ENCODE measurements around the gene HELZ. TPM values are rescaled to one million over a fixed set of nuclear protein-coding genes. Genes with fewer than 3 reads are reported as not detected.

HELZ gene
- total and polyA plus RNA-seq, 2 experiments from 2014 or later: 23.9 to 25.4 TPM

GRCh38 chr17:67058036-67058435 is 187.0 kb downstream of the HELZ start:
- no peaks in the 10 kb centered on the region for H3K27me3 ChIP-seq (replicated peaks; ENCODE audit: insufficient read depth)
- WGBS, 2 experiments (ENCODE audit: low coverage in 1 of 2, low lambda C conversion rate in 2 of 2, missing lambda C conversion rate in 2 of 2): 84 to 86% methylated on average over 8 of the region's 8 CpGs
- no peaks in the 10 kb centered on the region for H3K36me3 ChIP-seq (ENCODE audit: low read depth)
- H3K9me3 ChIP-seq (ENCODE audit: low read depth): no peaks in the 10 kb centered on the region
- TF ChIP-seq EZH2phosphoT487 (IDR thresholded peaks at IDR 0.05; ENCODE audit: insufficient read depth, low read depth) (no peak), EZH2 (IDR thresholded peaks at IDR 0.05; ENCODE audit: insufficient read depth, poor library complexity, severe bottlenecking) (no peak)
- no peaks in the 10 kb centered on the region for H3K79me2 ChIP-seq (ENCODE audit: insufficient read depth)
- in situ Hi-C loops (cut with MboI): no loop called here
- H2AFZ ChIP-seq: no peak overlapping the region
- no peaks in the 10 kb centered on the region for H3K9me2 ChIP-seq (ENCODE audit: insufficient read depth)
- no peaks in the 10 kb centered on the region for H3K4me1 ChIP-seq (ENCODE audit: insufficient read depth)
- no peak overlapping the region for H3K9ac ChIP-seq
- no peak overlapping the region for H3K27ac ChIP-seq
- H3K4me2 ChIP-seq (ENCODE audit: unreplicated experiment): no peak overlapping the region
- no peaks in the 10 kb centered on the region for H4K20me1 ChIP-seq (ENCODE audit: insufficient read depth)
- DNase-seq: no peak
- H3K4me3 ChIP-seq: no peak overlapping the region
- H3F3A ChIP-seq (ENCODE audit: insufficient read depth): no peaks in the 10 kb centered on the region

GRCh38 chr17:67056746-67057490 is 188.1 kb downstream of the HELZ start:
- Histone ChIP-seq H3K4me3 (no peak overlapping the region), H3K9ac (no peak overlapping the region), H2AFZ (no peak overlapping the region), H3F3A (ENCODE audit: insufficient read depth) (no peaks in the 10 kb centered on the region), H3K36me3 (ENCODE audit: low read depth) (no peaks in the 10 kb centered on the region), H3K4me2 (ENCODE audit: unreplicated experiment) (no peak overlapping the region), H3K27ac (no peak overlapping the region), H4K20me1 (ENCODE audit: insufficient read depth) (no peaks in the 10 kb centered on the region), H3K27me3 (replicated peaks; ENCODE audit: insufficient read depth) (no peaks in the 10 kb centered on the region), H3K79me2 (ENCODE audit: insufficient read depth) (no peaks in the 10 kb centered on the region), H3K4me1 (ENCODE audit: insufficient read depth) (no peaks in the 10 kb centered on the region), H3K9me3 (ENCODE audit: low read depth) (no peaks in the 10 kb centered on the region), H3K9me2 (ENCODE audit: insufficient read depth) (no peaks in the 10 kb centered on the region)
- DNase-seq: no peak
- in situ Hi-C loops (cut with MboI): no loop called here
- TF ChIP-seq EZH2 (IDR thresholded peaks at IDR 0.05; ENCODE audit: insufficient read depth, poor library complexity, severe bottlenecking) (no peak), EZH2phosphoT487 (IDR thresholded peaks at IDR 0.05; ENCODE audit: insufficient read depth, low read depth) (no peak)
- 70 to 73% methylated on average over 18 of the region's 18 CpGs for WGBS, 2 experiments (ENCODE audit: low coverage in 1 of 2, low lambda C conversion rate in 2 of 2, missing lambda C conversion rate in 2 of 2)

GRCh38 chr17:67055811-67056745 is 188.9 kb downstream of the HELZ start:
- Histone ChIP-seq H3K36me3 (ENCODE audit: low read depth) (no peaks in the 10 kb centered on the region), H3K9ac (no peak overlapping the region), H3K9me3 (ENCODE audit: low read depth) (no peaks in the 10 kb centered on the region), H3K4me2 (ENCODE audit: unreplicated experiment) (no peak overlapping the region), H3K4me1 (ENCODE audit: insufficient read depth) (no peaks in the 10 kb centered on the region), H3K9me2 (ENCODE audit: insufficient read depth) (no peaks in the 10 kb centered on the region), H3K4me3 (no peak overlapping the region), H4K20me1 (ENCODE audit: insufficient read depth) (no peaks in the 10 kb centered on the region), H3F3A (ENCODE audit: insufficient read depth) (no peaks in the 10 kb centered on the region), H3K27ac (no peak overlapping the region), H2AFZ (no peak overlapping the region), H3K79me2 (ENCODE audit: insufficient read depth) (no peaks in the 10 kb centered on the region), H3K27me3 (replicated peaks; ENCODE audit: insufficient read depth) (0 out of 2 replicates have a peak, but pooled peaks cover 3% of the 10 kb centered on the region)
- WGBS, 2 experiments (ENCODE audit: low coverage in 1 of 2, low lambda C conversion rate in 2 of 2, missing lambda C conversion rate in 2 of 2): 79 to 82% methylated on average over 28 to 29 of the region's 29 CpGs
- DNase-seq: no peak
- in situ Hi-C loops (cut with MboI): no loop called here
- TF ChIP-seq EZH2phosphoT487 (IDR thresholded peaks at IDR 0.05; ENCODE audit: insufficient read depth, low read depth) (no peak), EZH2 (IDR thresholded peaks at IDR 0.05; ENCODE audit: insufficient read depth, poor library complexity, severe bottlenecking) (no peak)

GRCh38 chr17:67055041-67055443 is 190.0 kb downstream of the HELZ start:
- Histone ChIP-seq H3F3A (ENCODE audit: insufficient read depth) (no peaks in the 10 kb centered on the region), H3K9me2 (ENCODE audit: insufficient read depth) (no peaks in the 10 kb centered on the region), H3K4me3 (no peak overlapping the region), H3K27ac (no peak overlapping the region), H3K79me2 (ENCODE audit: insufficient read depth) (no peaks in the 10 kb centered on the region), H3K9ac (no peak overlapping the region), H3K36me3 (ENCODE audit: low read depth) (no peaks in the 10 kb centered on the region), H3K27me3 (replicated peaks; ENCODE audit: insufficient read depth) (peaks cover 3% of the 10 kb centered on the region; the same call in 1 of the 2 replicates), H2AFZ (no peak overlapping the region), H3K9me3 (ENCODE audit: low read depth) (no peaks in the 10 kb centered on the region), H3K4me2 (ENCODE audit: unreplicated experiment) (no peak overlapping the region), H3K4me1 (ENCODE audit: insufficient read depth) (no peaks in the 10 kb centered on the region), H4K20me1 (ENCODE audit: insufficient read depth) (no peaks in the 10 kb centered on the region)
- DNase-seq: no peak
- 88 to 91% methylated on average over 19 of the region's 19 CpGs for WGBS, 2 experiments (ENCODE audit: low coverage in 1 of 2, low lambda C conversion rate in 2 of 2, missing lambda C conversion rate in 2 of 2)
- in situ Hi-C loops (cut with MboI): no loop called here
- no peak for TF ChIP-seq EZH2 (IDR thresholded peaks at IDR 0.05; ENCODE audit: insufficient read depth, poor library complexity, severe bottlenecking)
- no peak for TF ChIP-seq EZH2phosphoT487 (IDR thresholded peaks at IDR 0.05; ENCODE audit: insufficient read depth, low read depth)
